HCT116 (cell line): ENCODE measurements around the gene SPIB. TPM values are rescaled to one million over a fixed set of nuclear protein-coding genes. Genes with fewer than 3 reads are reported as not detected.

Experiments used
- ATAC-seq: fragments of 200-7000 bp; cut with Tn5 transposase; 2 replicates; pipeline ENCODE4 v1.9.1; 2020; ENCODE audit warnings: mild to moderate bottlenecking, moderate library complexity
- BruUV-seq: library from RNA; stranded (reverse); fragments of 400-500 nt; replicated peaks from 2 replicates; lab custom pipeline; 2021; lab: Mats Ljungman, UMichigan
- CTCF ChIA-PET: fragments of 300-600 bp; sonication (Branson Sonifier 250); formaldehyde crosslinking; loops from one replicate; lab custom pipeline; 2021; ENCODE audit warnings: antibody characterized with exemption; lab: Charles Lee
- POLR2A ChIA-PET: fragments of 300-600, 350-600 bp; sonication (Branson Sonifier 250); formaldehyde crosslinking; loops from one replicate; lab custom pipeline; 2021; ENCODE audit warnings: antibody characterized with exemption; lab: Charles Lee
- RAD21 ChIA-PET, 2 experiments: fragments of 300-600 bp; sonication (Branson Sonifier 250); formaldehyde crosslinking; loops; one replicate each; lab custom pipeline; 2023; ENCODE audit warnings: low total read pairs in 2 of 2; ENCODE audit not compliant: uncharacterized antibody in 2 of 2, unreplicated experiment in 2 of 2, low non-redundant PET in 1 of 2; lab: Charles Lee
- DNase-seq: peaks from one replicate; pipeline ENCODE4 v3.0.0-alpha.2; 2010; ENCODE audit warnings: low read depth, low spot score
- H2AFZ ChIP-seq: fragments of 200-600 bp; shearing (Covaris generic), sonication (generic); 2 replicates; pipeline ENCODE4 v1.6.1; 2017; ENCODE audit warnings: low read depth, mixed run types, mixed read lengths, antibody characterized with exemption, low read length; ENCODE audit not compliant: poor library complexity, severe bottlenecking
- H3K27ac ChIP-seq: 2 replicates; pipeline ENCODE4 v1.5.1; 2012; ENCODE audit warnings: low read depth, low read length
- H3K27me3 ChIP-seq: fragments of 200-600 bp; sonication (generic); 2 replicates; pipeline ENCODE4 v1.6.1; 2016; ENCODE audit warnings: mixed run types, low read length, mixed read lengths; ENCODE audit not compliant: insufficient read depth
- H3K36me3 ChIP-seq, 2 experiments: fragments of 200-500 bp in 1 of 2; fragments of 200-600 bp in 1 of 2; sonication (Bioruptor generic) in 1 of 2; sonication (generic) in 1 of 2; 2 replicates each; pipeline versions ENCODE4 v1.5.1 to v1.6.1; 2014 to 2016; ENCODE audit warnings: low read length in 2 of 2, inconsistent platforms in 1 of 2, mixed read lengths in 1 of 2, mixed run types in 1 of 2; ENCODE audit not compliant: insufficient read depth in 2 of 2, control insufficient read depth in 1 of 2
- H3K4me1 ChIP-seq, 2 experiments: fragments of 200-600 bp in 1 of 2; sonication (generic) in 1 of 2; 2 replicates each; pipeline versions ENCODE4 v1.5.1 to v1.6.1; 2012 to 2017; ENCODE audit warnings: low read length in 2 of 2, inconsistent platforms in 1 of 2, mild to moderate bottlenecking in 1 of 2, mixed read lengths in 1 of 2, mixed run types in 1 of 2, moderate library complexity in 1 of 2; ENCODE audit not compliant: insufficient read depth in 2 of 2, control insufficient read depth in 1 of 2
- H3K4me2 ChIP-seq: fragments of 200-600 bp; sonication (generic); 2 replicates; pipeline ENCODE4 v1.6.1; 2017; ENCODE audit warnings: mixed run types, low read length, mixed read lengths
- H3K4me3 ChIP-seq, 2 experiments: fragments of 200-600 bp in 1 of 2; sonication (generic) in 1 of 2; replicated peaks in 1 of 2; 2 replicates each; pipeline ENCODE4 v1.5.1; 2011 to 2016; ENCODE audit warnings: low read length in 2 of 2, control low read depth in 1 of 2, low read depth in 1 of 2, mild to moderate bottlenecking in 1 of 2, mixed read lengths in 1 of 2, mixed run types in 1 of 2
- H3K79me2 ChIP-seq: fragments of 200-600 bp; sonication (generic); 2 replicates; pipeline ENCODE4 v1.6.1; 2017; ENCODE audit warnings: mild to moderate bottlenecking, mixed run types, low read length, moderate library complexity, mixed read lengths; ENCODE audit not compliant: insufficient read depth
- H3K9ac ChIP-seq: fragments of 200-600 bp; sonication (generic); 2 replicates; pipeline ENCODE4 v1.6.1; 2016; ENCODE audit warnings: low read length, mixed read lengths
- H3K9me2 ChIP-seq: fragments of 200-600 bp; sonication (generic), shearing (Covaris generic); 2 replicates; pipeline ENCODE4 v1.6.1; 2017; ENCODE audit warnings: mixed run types, mild to moderate bottlenecking, moderate library complexity; ENCODE audit not compliant: insufficient read depth
- H3K9me3 ChIP-seq, 2 experiments: fragments of 200-500 bp in 1 of 2; fragments of 200-600 bp in 1 of 2; sonication (Bioruptor generic) in 1 of 2; sonication (generic) in 1 of 2; 2 replicates each; pipeline ENCODE4 v1.6.1; 2014 to 2017; ENCODE audit warnings: low read length in 2 of 2, mixed read lengths in 2 of 2, inconsistent platforms in 1 of 2, low read depth in 1 of 2, mild to moderate bottlenecking in 1 of 2, mixed run types in 1 of 2, moderate library complexity in 1 of 2; ENCODE audit not compliant: control insufficient read depth in 1 of 2, insufficient read depth in 1 of 2
- H4K20me1 ChIP-seq: fragments of 200-600 bp; sonication (generic), shearing (Covaris generic); 2 replicates; pipeline ENCODE4 v1.6.1; 2017; ENCODE audit warnings: mixed run types, mild to moderate bottlenecking, moderate library complexity; ENCODE audit not compliant: insufficient read depth
- EGR1 ChIP-seq: IDR thresholded peaks from 2 replicates; pipeline ENCODE4 v1.6.1; 2012; ENCODE audit warnings: low read depth
- ELF1 ChIP-seq: IDR thresholded peaks from 2 replicates; pipeline ENCODE4 v1.6.1; 2012; ENCODE audit warnings: low read depth, borderline replicate concordance
- EZH2 ChIP-seq: fragments of 200-600 bp; sonication (generic); IDR thresholded peaks from 2 replicates; pipeline ENCODE4 v1.6.1; 2017; ENCODE audit warnings: antibody characterized with exemption, mixed run types
- EZH2phosphoT487 ChIP-seq: fragments of 200-600 bp; IDR thresholded peaks from 2 replicates; pipeline ENCODE4 v1.6.1; 2018; ENCODE audit warnings: antibody characterized with exemption, borderline replicate concordance
- FOSL1 ChIP-seq: IDR thresholded peaks from 2 replicates; pipeline ENCODE4 v1.6.1; 2012; ENCODE audit warnings: low read depth
- JUND ChIP-seq: IDR thresholded peaks from 2 replicates; pipeline ENCODE4 v1.6.1; 2012
- POLR2AphosphoS5 ChIP-seq: IDR thresholded peaks from 2 replicates; pipeline ENCODE4 v1.6.1; 2011; ENCODE audit warnings: mild to moderate bottlenecking, low read depth, low read length, moderate library complexity
- RAD21 ChIP-seq: IDR thresholded peaks from 2 replicates; pipeline ENCODE4 v1.6.1; 2012; ENCODE audit warnings: low read depth, mild to moderate bottlenecking
- SP1 ChIP-seq: IDR thresholded peaks from 2 replicates; pipeline ENCODE4 v1.6.1; 2012; ENCODE audit warnings: low read depth
- SRF ChIP-seq: IDR thresholded peaks from 2 replicates; pipeline ENCODE4 v1.6.1; 2012; ENCODE audit warnings: low read depth
- TCF7L2 ChIP-seq: IDR thresholded peaks from 2 replicates; pipeline ENCODE4 v1.7.0; 2011; ENCODE audit warnings: borderline replicate concordance, inconsistent platforms; ENCODE audit not compliant: insufficient read depth, insufficient read length; ENCODE audit errors: extremely low read depth
- YY1 ChIP-seq: IDR thresholded peaks from 2 replicates; pipeline ENCODE4 v1.6.1; 2011; ENCODE audit warnings: low read length, low read depth, moderate library complexity, mild to moderate bottlenecking; ENCODE audit not compliant: insufficient replicate concordance; ENCODE audit errors: extremely low read depth
- ZNF274 ChIP-seq: fragments of 200-500 bp; sonication (Bioruptor generic); IDR thresholded peaks from 2 replicates; pipeline ENCODE4 v1.6.1; 2014; ENCODE audit warnings: mild to moderate bottlenecking, low read depth, low read length, inconsistent platforms
- intact Hi-C: fragments of 100-400 bp; cut with micrococcal nuclease; formaldehyde crosslinking; loops from 2 replicates; pipeline ENCODE4 v1.10.0; 2022
- total RNA-seq: library from RNA; stranded (reverse); gene quantifications from one replicate; pipeline ENCODE4 v1.2.1, GENCODE V29; 2021; ENCODE audit not compliant: unreplicated experiment
- TF ChIP-seq, protein P1 (sequence below): IDR thresholded peaks from 2 replicates; pipeline ENCODE4 v1.6.1; 2012; ENCODE audit warnings: low read depth
- TF ChIP-seq, protein P2 (sequence below): IDR thresholded peaks from 2 replicates; pipeline ENCODE4 v1.6.1; 2012

Gene SPIB
- total RNA-seq, 1 experiment from 2014 or later: 0.96 TPM

DNA sequence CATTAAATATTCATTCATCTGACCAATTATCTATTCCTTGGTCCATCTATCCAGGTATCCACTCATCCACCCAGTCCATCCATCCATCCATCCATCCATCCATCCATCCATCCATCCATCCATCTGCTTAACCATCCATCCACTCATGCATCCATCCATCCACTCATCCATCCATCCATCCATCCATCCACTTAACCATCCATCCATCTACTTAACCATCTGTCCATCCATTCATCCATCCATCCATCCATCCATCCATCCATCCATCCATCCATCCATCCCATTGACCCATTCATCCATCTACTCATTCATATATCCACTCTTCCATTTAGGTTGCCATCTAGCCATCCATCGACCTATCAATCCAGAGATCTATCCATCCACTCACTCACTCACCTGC lies 25.3 kb downstream of the SPIB start:
- no peaks in the 10 kb centered on the region for H3K36me3 ChIP-seq
- no peak overlapping the region for H3K27ac ChIP-seq
- POLR2A ChIA-PET: interaction anchor here (0.7 kb wide), 1 partner anchor 265 kb away, joined by 3 read pairs; no protein-coding TSS in a partner anchor
- TF ChIP-seq SRF (no peak), POLR2AphosphoS5 (no peak), RAD21 (no peak), SP1 (no peak), EZH2 (no peak), JUND (no peak), TCF7L2 (no peak), YY1 (no peak), ZNF274 (no peak), ELF1 (no peak), EGR1 (no peak), EZH2phosphoT487 (no peak), FOSL1 (no peak)
- TF ChIP-seq, protein P1, sequence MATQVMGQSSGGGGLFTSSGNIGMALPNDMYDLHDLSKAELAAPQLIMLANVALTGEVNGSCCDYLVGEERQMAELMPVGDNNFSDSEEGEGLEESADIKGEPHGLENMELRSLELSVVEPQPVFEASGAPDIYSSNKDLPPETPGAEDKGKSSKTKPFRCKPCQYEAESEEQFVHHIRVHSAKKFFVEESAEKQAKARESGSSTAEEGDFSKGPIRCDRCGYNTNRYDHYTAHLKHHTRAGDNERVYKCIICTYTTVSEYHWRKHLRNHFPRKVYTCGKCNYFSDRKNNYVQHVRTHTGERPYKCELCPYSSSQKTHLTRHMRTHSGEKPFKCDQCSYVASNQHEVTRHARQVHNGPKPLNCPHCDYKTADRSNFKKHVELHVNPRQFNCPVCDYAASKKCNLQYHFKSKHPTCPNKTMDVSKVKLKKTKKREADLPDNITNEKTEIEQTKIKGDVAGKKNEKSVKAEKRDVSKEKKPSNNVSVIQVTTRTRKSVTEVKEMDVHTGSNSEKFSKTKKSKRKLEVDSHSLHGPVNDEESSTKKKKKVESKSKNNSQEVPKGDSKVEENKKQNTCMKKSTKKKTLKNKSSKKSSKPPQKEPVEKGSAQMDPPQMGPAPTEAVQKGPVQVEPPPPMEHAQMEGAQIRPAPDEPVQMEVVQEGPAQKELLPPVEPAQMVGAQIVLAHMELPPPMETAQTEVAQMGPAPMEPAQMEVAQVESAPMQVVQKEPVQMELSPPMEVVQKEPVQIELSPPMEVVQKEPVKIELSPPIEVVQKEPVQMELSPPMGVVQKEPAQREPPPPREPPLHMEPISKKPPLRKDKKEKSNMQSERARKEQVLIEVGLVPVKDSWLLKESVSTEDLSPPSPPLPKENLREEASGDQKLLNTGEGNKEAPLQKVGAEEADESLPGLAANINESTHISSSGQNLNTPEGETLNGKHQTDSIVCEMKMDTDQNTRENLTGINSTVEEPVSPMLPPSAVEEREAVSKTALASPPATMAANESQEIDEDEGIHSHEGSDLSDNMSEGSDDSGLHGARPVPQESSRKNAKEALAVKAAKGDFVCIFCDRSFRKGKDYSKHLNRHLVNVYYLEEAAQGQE: no peak
- TF ChIP-seq, protein P2, sequence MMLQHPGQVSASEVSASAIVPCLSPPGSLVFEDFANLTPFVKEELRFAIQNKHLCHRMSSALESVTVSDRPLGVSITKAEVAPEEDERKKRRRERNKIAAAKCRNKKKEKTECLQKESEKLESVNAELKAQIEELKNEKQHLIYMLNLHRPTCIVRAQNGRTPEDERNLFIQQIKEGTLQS: no peak
- no peaks in the 10 kb centered on the region for H3K9me2 ChIP-seq
- no peaks in the 10 kb centered on the region for H3K4me1 ChIP-seq
- DNase-seq: no peak
- intact Hi-C loops: no loop called here
- BruUV-seq: no TSS peak
- no peaks in the 10 kb centered on the region for H3K27me3 ChIP-seq
- no peak overlapping the region for H2AFZ ChIP-seq
- no peak overlapping the region for H3K4me3 ChIP-seq
- CTCF ChIA-PET: no interaction called here
- RAD21 ChIA-PET: no interaction called here
- no peaks in the 10 kb centered on the region for H3K79me2 ChIP-seq
- H3K9ac ChIP-seq: no peak overlapping the region
- no peaks in the 10 kb centered on the region; a peak in 1 of 4 replicates for H3K9me3 ChIP-seq
- H3K4me2 ChIP-seq: no peak overlapping the region
- ATAC-seq: no peak
- no peaks in the 10 kb centered on the region for H4K20me1 ChIP-seq
